LNCaP clone FGC (cell line): Measurements from ENCODE around the gene MED1.
A peak's percentile ranks its signal among the peaks of the same experiment; 100 is the strongest.
"Not testable (repeated sequence)": the region's sequence is repeated elsewhere in the genome, so short reads cannot be mapped to it uniquely, and the experiment has no call there.

Experiments used
- DNase-seq: peaks from one replicate; pipeline ENCODE4 v3.0.0-alpha.2; 2011; ENCODE audit warnings: low read depth
- H3K4me3 ChIP-seq: 2 replicates; pipeline ENCODE4 v1.5.1; 2011; ENCODE audit warnings: mild to moderate bottlenecking, low read depth, low read length, control low read depth
- CTCF ChIP-seq: IDR thresholded peaks from 2 replicates; pipeline ENCODE4 v1.5.1; 2012; ENCODE audit warnings: mild to moderate bottlenecking; ENCODE audit not compliant: control insufficient read depth, insufficient read depth; ENCODE audit errors: extremely low read depth

The MED1 gene

GRCh38 chr17:39455919-39456318 is 4.9 kb upstream of the MED1 start:
- H3K4me3 ChIP-seq: no peak overlapping the region
- no peak for TF ChIP-seq CTCF
- DNase-seq: no peak

DNA sequence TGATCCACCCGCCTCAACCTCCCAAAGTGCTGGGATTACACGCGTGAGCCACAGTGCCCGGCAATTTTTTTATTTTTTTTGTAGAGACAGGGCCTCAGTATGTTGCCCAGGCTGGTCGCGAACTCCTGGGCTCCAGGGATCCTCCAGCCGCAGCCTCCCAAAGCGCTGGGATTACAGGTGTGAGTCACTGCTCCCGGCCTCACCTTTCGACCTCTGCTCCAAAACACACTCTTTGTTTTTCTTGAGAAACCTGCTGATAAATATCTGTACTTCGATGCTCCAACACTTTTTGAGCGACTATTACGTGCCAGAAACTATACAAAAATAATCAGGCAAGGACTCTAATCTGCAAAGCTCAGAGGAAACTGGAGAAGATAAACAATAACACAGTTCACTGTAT is 1.0 kb downstream of the MED1 start:
- DNase-seq: peak; percentile 27
- TF ChIP-seq CTCF: no peak
- H3K4me3 ChIP-seq: peak overlapping the region; percentile 89

GRCh38 chr17:39447561-39447960 is 3.5 kb downstream of the MED1 start:
- DNase-seq: no peak
- no peak for TF ChIP-seq CTCF
- no peak overlapping the region for H3K4me3 ChIP-seq

- no peak overlapping the region for H3K4me3 ChIP-seq
- no peak for DNase-seq
- no peak for TF ChIP-seq CTCF
Measured at GRCh38 chr17:39443326-39443725, 7.7 kb downstream of the MED1 start.

- DNase-seq, H3K4me3 ChIP-seq: not testable (repeated sequence)
Measured at GRCh38 chr17:39439868-39440267, 11.2 kb downstream of the MED1 start.

- TF ChIP-seq CTCF: no peak
- no peak overlapping the region for H3K4me3 ChIP-seq
- DNase-seq: no peak
Measured at GRCh38 chr17:39429600-39429999, 21.5 kb downstream of the MED1 start.

- no peak for TF ChIP-seq CTCF
- DNase-seq: no peak
- no peak overlapping the region for H3K4me3 ChIP-seq
Measured at GRCh38 chr17:39416141-39416540, 34.9 kb downstream of the MED1 start.

GRCh38 chr17:39410279-39410678 is 40.8 kb downstream of the MED1 start:
- no peak for TF ChIP-seq CTCF
- H3K4me3 ChIP-seq: no peak overlapping the region

More at GRCh38 chr17:39410279-39410678, 40.8 kb downstream of the MED1 start:
- DNase-seq: no peak
